PC-3 (cell line): ENCODE measurements around the gene ZNF766.

Source experiments
- CTCF ChIP-seq: fragments of 300-600 bp; sonication (generic); conservative IDR thresholded peaks from 2 replicates; pipeline ENCODE4 v1.5.1; 2017; ENCODE audit warnings: antibody characterized with exemption, low read depth, mild to moderate bottlenecking, low read length
- EZH2 ChIP-seq: fragments of 300-600 bp; sonication (generic); IDR thresholded peaks from one replicate; pipeline ENCODE4 v1.6.1; 2017; ENCODE audit warnings: antibody characterized with exemption, mild to moderate bottlenecking, low read length; ENCODE audit not compliant: unreplicated experiment
- EZH2phosphoT487 ChIP-seq: fragments of 300-600 bp; sonication (generic); IDR thresholded peaks from 2 replicates; pipeline ENCODE4 v1.6.1; 2018; ENCODE audit warnings: mild to moderate bottlenecking, antibody characterized with exemption, low read length, borderline replicate concordance

GRCh38 chr19:52274191-52274590, 4.8 kb downstream of the ZNF766 start:
- TF ChIP-seq CTCF: no peak
- no peak for TF ChIP-seq EZH2
- TF ChIP-seq EZH2phosphoT487: no peak
